Effector memory CD8-positive, alpha-beta T cell (primary cell): ENCODE results near the gene FHOD3.

Experiments
- ATAC-seq: fragments of 150-1000 bp; cut with Tn5 transposase; replicated peaks from 2 replicates; pipeline ENCODE4 v1.10.0; 2021; ENCODE audit warnings: mild to moderate bottlenecking, moderate library complexity
- DNase-seq, 3 experiments: peaks; one replicate each; pipeline ENCODE4 v3.0.0; 2021
- H3K27ac Mint-ChIP-seq, 2 donors: one replicate each; pipeline ENCODE4 v1.8.0; 2022; ENCODE audit warnings: mild to moderate bottlenecking in 2 of 2, mixed read lengths in 2 of 2, moderate library complexity in 2 of 2
- H3K27me3 Mint-ChIP-seq, 2 donors: one replicate each; pipeline ENCODE4 v1.8.0; 2022; ENCODE audit warnings: mixed read lengths in 2 of 2
- H3K36me3 Mint-ChIP-seq: one replicate; pipeline ENCODE4 v1.8.0; 2022; ENCODE audit warnings: mild to moderate bottlenecking, moderate library complexity, mixed read lengths; ENCODE audit not compliant: insufficient read depth
- H3K4me1 Mint-ChIP-seq, 2 donors: one replicate each; pipeline ENCODE4 v1.8.0; 2022; ENCODE audit warnings: low read depth in 2 of 2, mixed read lengths in 2 of 2
- H3K4me3 Mint-ChIP-seq, 2 donors: one replicate each; pipeline ENCODE4 v1.8.0; 2022; ENCODE audit warnings: mild to moderate bottlenecking in 2 of 2, mixed read lengths in 2 of 2, moderate library complexity in 2 of 2
- H3K9me3 Mint-ChIP-seq, 2 donors: one replicate each; pipeline ENCODE4 v1.8.0; 2022; ENCODE audit warnings: mixed read lengths in 2 of 2

The FHOD3 gene

GRCh38 chr18:36468161-36468560 is 170.6 kb downstream of the FHOD3 start:
- no peak overlapping the region for H3K4me3 Mint-ChIP-seq
- H3K27me3 Mint-ChIP-seq = peaks cover 0 to 9% of the 10 kb centered on the region in 2 donors
- no peaks in the 10 kb centered on the region for H3K9me3 Mint-ChIP-seq
- H3K4me1 Mint-ChIP-seq = peaks cover 0 to 3% of the 10 kb centered on the region in 2 donors
- H3K36me3 Mint-ChIP-seq = peaks cover 5% of the 10 kb centered on the region
- no peak overlapping the region for H3K27ac Mint-ChIP-seq
- ATAC-seq = no peak
- no peak for DNase-seq

- ATAC-seq (no peak), DNase-seq (no peak)
- no peaks in the 10 kb centered on the region for H3K36me3 Mint-ChIP-seq
- H3K27me3 Mint-ChIP-seq = peaks cover 6 to 15% of the 10 kb centered on the region in 2 donors
- H3K27ac Mint-ChIP-seq = no peak overlapping the region
- no peaks in the 10 kb centered on the region for H3K9me3 Mint-ChIP-seq
- H3K4me1 Mint-ChIP-seq = peaks cover 0 to 3% of the 10 kb centered on the region in 2 donors
- H3K4me3 Mint-ChIP-seq = no peak overlapping the region
Measured at GRCh38 chr18:36469461-36469860, 171.9 kb downstream of the FHOD3 start.

GRCh38 chr18:36470896-36471295 is 173.4 kb downstream of the FHOD3 start:
- Mint-ChIP-seq H3K4me1 (no peaks in the 10 kb centered on the region), H3K36me3 (no peaks in the 10 kb centered on the region), H3K27ac (no peak overlapping the region), H3K27me3 (peaks cover 6 to 17% of the 10 kb centered on the region in 2 donors), H3K9me3 (no peaks in the 10 kb centered on the region), H3K4me3 (no peak overlapping the region)
- DNase-seq (no peak), ATAC-seq (no peak)

GRCh38 chr18:36471393-36471792 is 173.9 kb downstream of the FHOD3 start:
- Mint-ChIP-seq H3K27me3 (peaks cover 9 to 17% of the 10 kb centered on the region in 2 donors), H3K4me1 (no peaks in the 10 kb centered on the region), H3K4me3 (no peak overlapping the region), H3K9me3 (no peaks in the 10 kb centered on the region), H3K36me3 (no peaks in the 10 kb centered on the region), H3K27ac (no peak overlapping the region)
- no peak for DNase-seq
- no peak for ATAC-seq

GRCh38 chr18:36476433-36476832 is 178.9 kb downstream of the FHOD3 start:
- Mint-ChIP-seq H3K4me1 (no peaks in the 10 kb centered on the region), H3K36me3 (no peaks in the 10 kb centered on the region), H3K27ac (no peak overlapping the region), H3K4me3 (no peak overlapping the region), H3K27me3 (peaks cover 8 to 16% of the 10 kb centered on the region in 2 donors), H3K9me3 (peaks cover 0 to 2% of the 10 kb centered on the region in 2 donors)
- ATAC-seq (no peak), DNase-seq (no peak)

- Mint-ChIP-seq H3K4me1 (no peaks in the 10 kb centered on the region), H3K4me3 (no peak overlapping the region)
Measured at GRCh38 chr18:36477776-36478175, 180.3 kb downstream of the FHOD3 start.

GRCh38 chr18:36481201-36481657 is 183.7 kb downstream of the FHOD3 start:
- H3K36me3 Mint-ChIP-seq = no peaks in the 10 kb centered on the region
- no peak overlapping the region for H3K4me3 Mint-ChIP-seq
- ATAC-seq (no peak), DNase-seq (no peak)
- no peaks in the 10 kb centered on the region for H3K4me1 Mint-ChIP-seq
- peaks cover 9 to 21% of the 10 kb centered on the region in 2 donors for H3K27me3 Mint-ChIP-seq
- peaks cover 0 to 2% of the 10 kb centered on the region in 2 donors for H3K9me3 Mint-ChIP-seq
- H3K27ac Mint-ChIP-seq = no peak overlapping the region

More at GRCh38 chr18:36477776-36478175, 180.3 kb downstream of the FHOD3 start:
- DNase-seq (no peak), ATAC-seq (no peak)
- no peak overlapping the region for H3K27ac Mint-ChIP-seq
- H3K27me3 Mint-ChIP-seq = peaks cover 11 to 16% of the 10 kb centered on the region in 2 donors
- peaks cover 0 to 2% of the 10 kb centered on the region in 2 donors for H3K9me3 Mint-ChIP-seq
- H3K36me3 Mint-ChIP-seq = no peaks in the 10 kb centered on the region

GRCh38 chr18:36481935-36482334 is 184.4 kb downstream of the FHOD3 start:
- H3K27ac Mint-ChIP-seq = no peak overlapping the region
- peaks cover 0 to 2% of the 10 kb centered on the region in 2 donors for H3K9me3 Mint-ChIP-seq
- ATAC-seq = no peak
- H3K4me1 Mint-ChIP-seq = no peaks in the 10 kb centered on the region
- H3K4me3 Mint-ChIP-seq = no peak overlapping the region
- peaks cover 2 to 25% of the 10 kb centered on the region in 2 donors for H3K27me3 Mint-ChIP-seq
- H3K36me3 Mint-ChIP-seq = no peaks in the 10 kb centered on the region
- no peak for DNase-seq

- no peaks in the 10 kb centered on the region for H3K4me1 Mint-ChIP-seq
- DNase-seq (no peak), ATAC-seq (no peak)
- no peak overlapping the region for H3K4me3 Mint-ChIP-seq
- peaks cover 0 to 49% of the 10 kb centered on the region in 2 donors for H3K27me3 Mint-ChIP-seq
- peaks cover 0 to 6% of the 10 kb centered on the region in 2 donors for H3K9me3 Mint-ChIP-seq
- H3K27ac Mint-ChIP-seq = no peak overlapping the region
- no peaks in the 10 kb centered on the region for H3K36me3 Mint-ChIP-seq
Measured at GRCh38 chr18:36484591-36484990, 187.1 kb downstream of the FHOD3 start.

- no peaks in the 10 kb centered on the region for H3K36me3 Mint-ChIP-seq
- ATAC-seq (no peak), DNase-seq (no peak)
- H3K4me3 Mint-ChIP-seq = no peak overlapping the region
- peaks cover 0 to 49% of the 10 kb centered on the region in 2 donors for H3K27me3 Mint-ChIP-seq
- H3K27ac Mint-ChIP-seq = no peak overlapping the region
- peaks cover 0 to 2% of the 10 kb centered on the region in 2 donors for H3K4me1 Mint-ChIP-seq
- peaks cover 0 to 6% of the 10 kb centered on the region in 2 donors for H3K9me3 Mint-ChIP-seq
Measured at GRCh38 chr18:36485772-36486171, 188.3 kb downstream of the FHOD3 start.

GRCh38 chr18:36488131-36488530 is 190.6 kb downstream of the FHOD3 start:
- DNase-seq (no peak), ATAC-seq (no peak)
- Mint-ChIP-seq H3K27me3 (peaks cover 0 to 42% of the 10 kb centered on the region in 2 donors), H3K4me3 (no peak overlapping the region), H3K9me3 (peaks cover 0 to 6% of the 10 kb centered on the region in 2 donors), H3K36me3 (no peaks in the 10 kb centered on the region), H3K27ac (no peak overlapping the region), H3K4me1 (peaks cover 0 to 2% of the 10 kb centered on the region in 2 donors)

- H3K27me3 Mint-ChIP-seq = peaks cover 0 to 28% of the 10 kb centered on the region in 2 donors
- no peak overlapping the region for H3K27ac Mint-ChIP-seq
- ATAC-seq = no peak
- no peaks in the 10 kb centered on the region for H3K36me3 Mint-ChIP-seq
- H3K4me1 Mint-ChIP-seq = peaks cover 0 to 4% of the 10 kb centered on the region in 2 donors
- H3K9me3 Mint-ChIP-seq = peaks cover 0 to 6% of the 10 kb centered on the region in 2 donors
- no peak overlapping the region for H3K4me3 Mint-ChIP-seq
- no peak for DNase-seq
Measured at GRCh38 chr18:36490897-36491296, 193.4 kb downstream of the FHOD3 start.

- H3K27me3 Mint-ChIP-seq = peaks cover 0 to 23% of the 10 kb centered on the region in 2 donors
- H3K4me1 Mint-ChIP-seq = peaks cover 0 to 4% of the 10 kb centered on the region in 2 donors
- H3K4me3 Mint-ChIP-seq = no peak overlapping the region
- DNase-seq (no peak), ATAC-seq (no peak)
- no peak overlapping the region for H3K27ac Mint-ChIP-seq
- H3K36me3 Mint-ChIP-seq = no peaks in the 10 kb centered on the region
- H3K9me3 Mint-ChIP-seq = peaks cover 0 to 6% of the 10 kb centered on the region in 2 donors
Measured at GRCh38 chr18:36492604-36493329, 195.3 kb downstream of the FHOD3 start.
